ENCODE results near the gene MAFB. TPM values are rescaled to one million over a fixed set of nuclear protein-coding genes. Genes with fewer than 3 reads are reported as not detected.

The MAFB gene
- total RNA-seq, 2 experiments from 2014 or later: not detected

DNA sequence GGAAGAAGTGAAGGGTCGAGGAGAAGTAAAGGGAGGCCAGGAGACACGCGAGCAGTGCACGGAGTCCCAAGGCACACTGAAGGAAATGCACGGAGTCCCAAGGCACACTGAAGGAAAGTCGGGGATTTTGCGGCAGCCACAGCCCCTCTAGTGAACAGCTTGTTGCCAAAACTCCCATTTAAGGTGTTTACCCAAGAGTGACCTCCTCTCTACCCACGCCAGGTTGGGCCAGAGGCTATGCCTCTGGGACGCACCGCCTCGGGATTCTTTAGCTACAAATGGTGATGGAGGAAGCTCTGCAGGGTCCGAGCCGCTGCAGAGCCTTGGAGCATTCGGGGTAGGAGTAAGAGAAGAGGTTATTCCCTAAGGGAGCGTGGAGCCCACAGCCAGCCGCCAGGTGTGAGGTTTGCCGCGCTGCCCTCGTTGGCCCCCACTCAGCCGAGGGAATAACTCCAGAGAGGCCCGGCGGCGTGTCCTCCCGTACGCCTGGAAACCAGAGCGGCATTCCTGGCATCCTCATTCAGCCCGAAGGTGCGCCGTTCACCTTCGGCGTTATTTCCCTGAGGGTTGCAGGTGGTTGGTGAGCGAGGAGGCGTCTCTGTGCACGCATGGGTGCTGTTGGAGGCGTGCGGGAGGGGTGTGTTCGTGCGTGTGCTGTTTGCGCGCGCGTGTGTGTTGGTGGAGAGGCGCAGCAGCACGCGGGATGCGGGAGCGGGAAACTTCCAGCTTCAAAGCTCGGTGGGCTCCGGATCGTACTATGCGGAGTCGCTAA lies 3.4 kb upstream of the MAFB start:
- Histone ChIP-seq H3K27ac (ENCODE audit: low read depth, low read length, poor library complexity, severe bottlenecking) (no peak overlapping the region), H3K9me2 (ENCODE audit: insufficient read depth, low read length) (no peaks in the 10 kb centered on the region), H3K79me2 (ENCODE audit: insufficient read depth, low read depth, low read length) (no peaks in the 10 kb centered on the region), H3K4me3 (ENCODE audit: low read depth, low read length, poor library complexity, severe bottlenecking) (no peak overlapping the region), H4K20me1 (ENCODE audit: insufficient read depth, low read length) (no peaks in the 10 kb centered on the region), H3K4me2 (ENCODE audit: low read length) (no peak overlapping the region), H3K4me1 (ENCODE audit: insufficient read depth, low read length, poor library complexity, severe bottlenecking) (peaks cover 8% of the 10 kb centered on the region), H3K36me3 (ENCODE audit: insufficient read depth, low read length) (no peaks in the 10 kb centered on the region), H2AFZ (ENCODE audit: low read length) (no peak overlapping the region), H3K9me3 (ENCODE audit: low read length) (no peaks in the 10 kb centered on the region)
- BruUV-seq (replicated peaks): no TSS peak
- intact Hi-C loops (cut with micrococcal nuclease; ENCODE audit: unreplicated experiment): no loop called here
- TF ChIP-seq, protein P1, sequence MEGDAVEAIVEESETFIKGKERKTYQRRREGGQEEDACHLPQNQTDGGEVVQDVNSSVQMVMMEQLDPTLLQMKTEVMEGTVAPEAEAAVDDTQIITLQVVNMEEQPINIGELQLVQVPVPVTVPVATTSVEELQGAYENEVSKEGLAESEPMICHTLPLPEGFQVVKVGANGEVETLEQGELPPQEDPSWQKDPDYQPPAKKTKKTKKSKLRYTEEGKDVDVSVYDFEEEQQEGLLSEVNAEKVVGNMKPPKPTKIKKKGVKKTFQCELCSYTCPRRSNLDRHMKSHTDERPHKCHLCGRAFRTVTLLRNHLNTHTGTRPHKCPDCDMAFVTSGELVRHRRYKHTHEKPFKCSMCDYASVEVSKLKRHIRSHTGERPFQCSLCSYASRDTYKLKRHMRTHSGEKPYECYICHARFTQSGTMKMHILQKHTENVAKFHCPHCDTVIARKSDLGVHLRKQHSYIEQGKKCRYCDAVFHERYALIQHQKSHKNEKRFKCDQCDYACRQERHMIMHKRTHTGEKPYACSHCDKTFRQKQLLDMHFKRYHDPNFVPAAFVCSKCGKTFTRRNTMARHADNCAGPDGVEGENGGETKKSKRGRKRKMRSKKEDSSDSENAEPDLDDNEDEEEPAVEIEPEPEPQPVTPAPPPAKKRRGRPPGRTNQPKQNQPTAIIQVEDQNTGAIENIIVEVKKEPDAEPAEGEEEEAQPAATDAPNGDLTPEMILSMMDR (conservative IDR thresholded peaks at IDR 0.05; ENCODE audit: low read length): no peak
- TF ChIP-seq EZH2phosphoT487 (IDR thresholded peaks at IDR 0.05; ENCODE audit: borderline replicate concordance, low read depth, low read length): no peak
- no peak for DNase-seq (ENCODE audit: low spot score)
- ChIA-PET CTCF (ENCODE audit: unreplicated experiment) (no interaction called here), POLR2A (no interaction called here)

DNA sequence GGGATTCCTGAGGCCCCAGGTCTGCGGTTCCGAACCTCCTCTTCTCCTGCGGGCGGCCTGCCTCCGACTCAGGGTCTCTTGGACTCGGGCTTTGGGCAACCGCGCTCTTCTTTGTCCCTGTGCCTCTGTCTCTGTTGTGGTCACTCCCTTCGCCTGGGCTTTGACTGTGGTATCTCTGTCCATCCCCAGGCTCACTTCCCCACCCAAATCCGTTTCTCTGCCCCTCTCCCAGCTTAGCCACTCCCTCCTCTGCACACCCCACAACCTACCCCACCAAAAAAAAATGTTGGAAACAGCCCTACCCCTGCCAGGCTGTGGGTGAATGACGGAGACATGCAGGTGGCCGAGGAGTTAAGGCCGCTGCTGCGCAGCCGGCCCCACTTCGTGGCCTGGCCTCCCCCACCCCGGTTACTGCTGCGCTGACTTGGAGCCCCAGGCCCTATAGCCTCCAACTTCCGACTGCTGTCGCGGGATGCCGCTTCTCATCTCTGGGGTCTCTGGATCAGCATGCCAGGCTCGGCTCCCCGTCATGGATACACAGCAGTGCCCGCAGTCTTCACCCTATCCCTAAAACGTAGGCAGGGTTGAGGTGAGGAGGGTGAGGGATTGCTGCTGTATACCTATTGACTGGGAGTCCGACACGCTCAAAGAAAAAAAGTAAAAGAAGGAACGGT lies 2.7 kb upstream of the MAFB start:
- H2AFZ ChIP-seq (ENCODE audit: low read length): no peak overlapping the region
- H3K4me1 ChIP-seq (ENCODE audit: insufficient read depth, low read length, poor library complexity, severe bottlenecking): peaks cover 8% of the 10 kb centered on the region
- no peak for TF ChIP-seq EZH2phosphoT487 (IDR thresholded peaks at IDR 0.05; ENCODE audit: borderline replicate concordance, low read depth, low read length)
- TF ChIP-seq, protein P1 (conservative IDR thresholded peaks at IDR 0.05; ENCODE audit: low read length): no peak
- H3K4me3 ChIP-seq (ENCODE audit: low read depth, low read length, poor library complexity, severe bottlenecking): no peak overlapping the region
- H3K9me3 ChIP-seq (ENCODE audit: low read length): no peaks in the 10 kb centered on the region
- no peaks in the 10 kb centered on the region for H4K20me1 ChIP-seq (ENCODE audit: insufficient read depth, low read length)
- no peaks in the 10 kb centered on the region for H3K9me2 ChIP-seq (ENCODE audit: insufficient read depth, low read length)
- CTCF ChIA-PET (ENCODE audit: unreplicated experiment): no interaction called here
- no peak overlapping the region for H3K4me2 ChIP-seq (ENCODE audit: low read length)
- no peak for DNase-seq (ENCODE audit: low spot score)
- no peak overlapping the region for H3K27ac ChIP-seq (ENCODE audit: low read depth, low read length, poor library complexity, severe bottlenecking)
- intact Hi-C loops (cut with micrococcal nuclease; ENCODE audit: unreplicated experiment): no loop called here
- no peaks in the 10 kb centered on the region for H3K79me2 ChIP-seq (ENCODE audit: insufficient read depth, low read depth, low read length)
- H3K36me3 ChIP-seq (ENCODE audit: insufficient read depth, low read length): no peaks in the 10 kb centered on the region
- BruUV-seq (replicated peaks): no TSS peak
- POLR2A ChIA-PET: no interaction called here
